Ishikawa (cell line): Measurements from ENCODE around the gene PDE4D.

Experiments used
- CEBPB ChIP-seq: IDR thresholded peaks from 2 replicates; pipeline ENCODE4 v1.6.1; 2012
- CREB1 ChIP-seq: IDR thresholded peaks from 2 replicates; pipeline ENCODE4 v1.6.1; 2012; ENCODE audit warnings: low read depth
- EGR1 ChIP-seq: IDR thresholded peaks from 2 replicates; pipeline ENCODE4 v1.6.1; 2012
- EP300 ChIP-seq: IDR thresholded peaks from 2 replicates; pipeline ENCODE4 v1.6.1; 2012; ENCODE audit warnings: borderline replicate concordance
- FOXM1 ChIP-seq: IDR thresholded peaks from 2 replicates; pipeline ENCODE4 v1.6.1; 2012; ENCODE audit warnings: low read depth, borderline replicate concordance
- NFIC ChIP-seq: IDR thresholded peaks from 2 replicates; pipeline ENCODE4 v1.6.1; 2012
- RAD21 ChIP-seq: IDR thresholded peaks from 2 replicates; pipeline ENCODE4 v1.6.1; 2012; ENCODE audit warnings: low read depth
- TAF1 ChIP-seq: IDR thresholded peaks from 2 replicates; pipeline ENCODE4 v1.6.1; 2012; ENCODE audit warnings: low read depth, mild to moderate bottlenecking
- TCF12 ChIP-seq: IDR thresholded peaks from 2 replicates; pipeline ENCODE4 v1.6.1; 2012; ENCODE audit warnings: low read depth
- TEAD4 ChIP-seq: IDR thresholded peaks from 2 replicates; pipeline ENCODE4 v1.6.1; 2012
- YY1 ChIP-seq: IDR thresholded peaks from 2 replicates; pipeline ENCODE4 v1.6.1; 2012; ENCODE audit warnings: low read depth
- ZBTB7A ChIP-seq: IDR thresholded peaks from 2 replicates; pipeline ENCODE4 v1.6.1; 2012; ENCODE audit warnings: low read depth
- TF ChIP-seq, protein P1 (sequence below): IDR thresholded peaks from 2 replicates; pipeline ENCODE4 v1.6.1; 2012; ENCODE audit warnings: low read depth, mild to moderate bottlenecking
- TF ChIP-seq, protein P2 (sequence below): IDR thresholded peaks from 2 replicates; pipeline ENCODE4 v1.6.1; 2012
- TF ChIP-seq, protein P3 (sequence below): IDR thresholded peaks from 2 replicates; pipeline ENCODE4 v1.6.1; 2012

Gene PDE4D

DNA sequence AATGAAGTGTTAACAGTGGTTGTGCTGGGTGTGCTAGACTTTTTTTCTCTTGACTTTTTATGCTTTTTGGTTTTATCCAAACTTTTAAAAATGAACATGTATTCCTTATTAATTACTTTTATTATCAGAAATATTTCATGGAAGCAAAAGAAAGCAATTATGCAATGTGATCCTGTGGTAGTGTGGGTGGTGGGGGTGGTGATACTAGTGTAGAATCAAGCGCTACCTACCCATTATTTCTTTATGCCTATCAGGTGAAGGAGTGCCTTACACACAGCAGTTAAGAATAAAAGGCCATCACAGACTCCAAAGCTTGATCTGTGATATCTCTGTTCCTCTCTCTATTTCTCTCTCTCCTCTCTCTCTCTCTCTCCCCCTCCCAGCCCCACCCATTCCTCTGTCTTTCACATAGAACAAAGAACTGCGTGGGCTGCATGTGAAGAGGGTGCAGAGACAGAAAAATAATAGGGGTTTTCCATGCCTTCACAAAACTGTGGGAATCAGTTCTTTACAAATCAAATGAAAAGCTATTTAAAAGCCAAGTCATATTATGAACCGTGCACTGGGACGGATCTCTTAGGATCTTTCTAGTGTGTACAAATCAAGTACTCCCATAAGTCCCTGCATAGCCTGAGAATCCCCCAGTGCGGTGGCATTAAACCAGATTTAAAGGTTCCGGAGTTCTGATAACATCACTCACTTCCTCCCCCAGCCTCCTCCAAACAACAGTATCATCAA lies 959.5 kb downstream of the PDE4D start:
- TF ChIP-seq, protein P1, sequence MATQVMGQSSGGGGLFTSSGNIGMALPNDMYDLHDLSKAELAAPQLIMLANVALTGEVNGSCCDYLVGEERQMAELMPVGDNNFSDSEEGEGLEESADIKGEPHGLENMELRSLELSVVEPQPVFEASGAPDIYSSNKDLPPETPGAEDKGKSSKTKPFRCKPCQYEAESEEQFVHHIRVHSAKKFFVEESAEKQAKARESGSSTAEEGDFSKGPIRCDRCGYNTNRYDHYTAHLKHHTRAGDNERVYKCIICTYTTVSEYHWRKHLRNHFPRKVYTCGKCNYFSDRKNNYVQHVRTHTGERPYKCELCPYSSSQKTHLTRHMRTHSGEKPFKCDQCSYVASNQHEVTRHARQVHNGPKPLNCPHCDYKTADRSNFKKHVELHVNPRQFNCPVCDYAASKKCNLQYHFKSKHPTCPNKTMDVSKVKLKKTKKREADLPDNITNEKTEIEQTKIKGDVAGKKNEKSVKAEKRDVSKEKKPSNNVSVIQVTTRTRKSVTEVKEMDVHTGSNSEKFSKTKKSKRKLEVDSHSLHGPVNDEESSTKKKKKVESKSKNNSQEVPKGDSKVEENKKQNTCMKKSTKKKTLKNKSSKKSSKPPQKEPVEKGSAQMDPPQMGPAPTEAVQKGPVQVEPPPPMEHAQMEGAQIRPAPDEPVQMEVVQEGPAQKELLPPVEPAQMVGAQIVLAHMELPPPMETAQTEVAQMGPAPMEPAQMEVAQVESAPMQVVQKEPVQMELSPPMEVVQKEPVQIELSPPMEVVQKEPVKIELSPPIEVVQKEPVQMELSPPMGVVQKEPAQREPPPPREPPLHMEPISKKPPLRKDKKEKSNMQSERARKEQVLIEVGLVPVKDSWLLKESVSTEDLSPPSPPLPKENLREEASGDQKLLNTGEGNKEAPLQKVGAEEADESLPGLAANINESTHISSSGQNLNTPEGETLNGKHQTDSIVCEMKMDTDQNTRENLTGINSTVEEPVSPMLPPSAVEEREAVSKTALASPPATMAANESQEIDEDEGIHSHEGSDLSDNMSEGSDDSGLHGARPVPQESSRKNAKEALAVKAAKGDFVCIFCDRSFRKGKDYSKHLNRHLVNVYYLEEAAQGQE: no peak
- TF ChIP-seq NFIC: no peak
- no peak for TF ChIP-seq TAF1
- no peak for TF ChIP-seq ZBTB7A
- TF ChIP-seq CEBPB: no peak
- no peak for TF ChIP-seq YY1
- TF ChIP-seq FOXM1: no peak
- no peak for TF ChIP-seq TEAD4
- no peak for TF ChIP-seq EP300
- TF ChIP-seq CREB1: no peak
- TF ChIP-seq EGR1: no peak
- TF ChIP-seq, protein P2, sequence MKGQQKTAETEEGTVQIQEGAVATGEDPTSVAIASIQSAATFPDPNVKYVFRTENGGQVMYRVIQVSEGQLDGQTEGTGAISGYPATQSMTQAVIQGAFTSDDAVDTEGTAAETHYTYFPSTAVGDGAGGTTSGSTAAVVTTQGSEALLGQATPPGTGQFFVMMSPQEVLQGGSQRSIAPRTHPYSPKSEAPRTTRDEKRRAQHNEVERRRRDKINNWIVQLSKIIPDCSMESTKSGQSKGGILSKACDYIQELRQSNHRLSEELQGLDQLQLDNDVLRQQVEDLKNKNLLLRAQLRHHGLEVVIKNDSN: no peak
- TF ChIP-seq, protein P3, sequence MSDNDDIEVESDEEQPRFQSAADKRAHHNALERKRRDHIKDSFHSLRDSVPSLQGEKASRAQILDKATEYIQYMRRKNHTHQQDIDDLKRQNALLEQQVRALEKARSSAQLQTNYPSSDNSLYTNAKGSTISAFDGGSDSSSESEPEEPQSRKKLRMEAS: no peak
- TF ChIP-seq TCF12: no peak

DNA sequence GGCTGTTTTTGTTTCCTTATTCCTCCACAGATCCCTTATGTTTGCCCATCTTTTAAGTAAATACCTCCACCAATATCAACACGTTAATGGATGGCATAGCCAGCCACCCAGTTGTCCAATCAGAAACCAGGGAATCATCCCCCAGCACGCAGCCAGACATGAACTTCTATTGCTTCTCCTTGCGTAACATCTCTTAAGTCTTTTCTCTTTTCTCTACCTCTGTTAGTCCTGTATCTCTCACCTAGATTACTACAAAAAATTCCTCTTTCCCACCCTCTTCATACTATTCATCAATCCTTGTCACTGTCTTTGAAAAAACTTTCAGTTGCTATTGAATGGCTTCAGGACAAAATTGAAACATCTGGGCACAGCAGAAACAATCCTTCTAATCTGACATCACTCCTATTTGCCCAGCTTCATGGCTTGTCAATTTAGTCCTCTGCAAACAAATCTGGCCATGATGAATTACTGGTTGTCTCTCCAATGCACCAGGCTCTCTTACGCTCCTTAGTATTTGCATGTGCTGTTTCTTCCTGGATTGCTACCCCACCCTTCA lies 961.4 kb downstream of the PDE4D start:
- TF ChIP-seq ZBTB7A (no peak), RAD21 (no peak), EP300 (no peak), CEBPB (no peak), YY1 (no peak), EGR1 (no peak)
- TF ChIP-seq, protein P1: no peak
- TF ChIP-seq, protein P2: no peak

DNA sequence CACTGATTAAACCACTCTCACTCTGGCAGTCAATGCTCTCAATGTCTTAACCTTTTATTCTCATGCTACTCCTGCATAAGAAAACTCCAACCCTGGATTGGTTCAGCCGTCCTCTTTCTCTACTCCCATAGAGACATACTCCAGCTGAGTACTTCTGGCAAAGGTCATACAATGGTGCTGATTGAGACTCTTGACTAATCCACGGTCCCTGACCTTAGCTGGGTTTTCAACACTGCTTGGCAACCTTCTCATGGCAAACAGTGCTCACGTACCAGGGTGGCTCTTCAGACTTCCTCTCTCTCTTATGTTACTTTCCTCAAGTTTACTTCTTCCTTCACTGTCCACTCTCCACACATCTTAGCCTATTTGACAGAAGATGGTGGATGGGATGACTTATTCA lies 963.0 kb downstream of the PDE4D start:
- TF ChIP-seq RAD21 (no peak), CEBPB (no peak), CREB1 (no peak), EP300 (no peak), ZBTB7A (no peak), YY1 (no peak), EGR1 (no peak), TAF1 (no peak), TCF12 (no peak), FOXM1 (no peak)
- TF ChIP-seq, protein P1: no peak
- TF ChIP-seq, protein P3: no peak
- TF ChIP-seq, protein P2: no peak

DNA sequence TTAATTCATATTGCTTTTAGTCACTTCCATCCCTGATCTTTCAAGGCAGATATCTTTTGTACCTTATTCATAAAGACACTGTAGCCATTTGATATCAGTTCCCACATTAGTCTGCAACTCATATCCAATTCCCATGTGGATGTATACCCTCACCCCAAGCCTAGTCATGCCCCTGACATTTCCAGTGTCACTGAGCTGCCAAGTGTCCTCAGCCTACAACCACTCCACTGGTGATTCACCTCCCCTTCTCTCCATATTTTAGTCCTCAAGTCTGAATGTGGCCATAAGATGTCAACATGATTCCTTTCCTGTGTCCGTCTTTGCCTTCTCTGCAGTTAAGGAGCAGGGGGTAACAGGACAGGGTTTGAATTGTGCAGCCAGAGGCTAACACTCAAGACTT lies 963.8 kb downstream of the PDE4D start:
- TF ChIP-seq EP300 (no peak), TAF1 (no peak), NFIC (no peak), CREB1 (no peak), EGR1 (no peak), FOXM1 (no peak)
